ENCODE data around the gene SLC25A44.

Gene SLC25A44, protein sequence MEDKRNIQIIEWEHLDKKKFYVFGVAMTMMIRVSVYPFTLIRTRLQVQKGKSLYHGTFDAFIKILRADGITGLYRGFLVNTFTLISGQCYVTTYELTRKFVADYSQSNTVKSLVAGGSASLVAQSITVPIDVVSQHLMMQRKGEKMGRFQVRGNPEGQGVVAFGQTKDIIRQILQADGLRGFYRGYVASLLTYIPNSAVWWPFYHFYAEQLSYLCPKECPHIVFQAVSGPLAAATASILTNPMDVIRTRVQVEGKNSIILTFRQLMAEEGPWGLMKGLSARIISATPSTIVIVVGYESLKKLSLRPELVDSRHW

DNA sequence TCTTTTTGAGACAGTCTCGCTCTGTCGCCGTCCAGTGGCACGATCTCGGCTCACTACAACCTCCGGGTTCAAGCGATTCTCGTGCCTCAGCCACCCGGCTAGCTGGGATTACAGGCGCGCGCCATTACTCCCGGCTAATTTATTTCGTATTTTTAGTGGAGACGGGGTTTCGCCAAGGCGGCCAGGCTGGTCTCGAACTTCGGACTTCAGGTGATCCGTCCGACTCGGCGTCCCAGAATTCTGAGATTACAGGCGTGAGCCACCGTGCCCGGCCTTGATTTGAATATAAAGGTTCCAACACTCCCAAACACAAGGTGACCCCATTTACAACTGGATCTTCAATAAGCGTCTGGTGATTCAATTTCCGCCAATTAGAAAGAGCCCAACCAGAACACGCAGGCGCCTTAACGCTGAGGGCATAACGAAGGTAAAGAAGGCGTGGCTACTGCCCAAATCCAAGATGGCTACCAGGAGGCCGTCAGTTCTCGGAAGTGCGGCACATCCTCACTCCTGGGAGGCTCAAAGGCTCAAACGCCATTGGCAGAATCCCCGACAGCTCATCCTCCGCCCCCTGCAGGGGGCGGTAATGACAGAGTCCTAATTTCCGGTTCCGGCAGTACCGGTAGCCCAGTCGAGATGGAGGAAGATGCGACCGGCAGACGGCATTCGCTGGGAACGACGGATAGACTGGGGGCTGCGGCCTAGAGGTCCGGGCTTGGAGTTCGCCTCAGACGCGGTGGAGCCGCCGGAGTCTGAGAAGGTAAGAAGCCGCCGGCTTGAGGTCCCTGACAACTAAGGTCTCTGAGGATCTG is at the start of gene SLC25A44:
Gene SLC25A44 (plus strand): TSS at position 617 of the 812 bp plus-strand sequence. CDS start 5,744 bp downstream, outside the sequence.
- DNase-seq: peak; percentile 99

GRCh38 chr1:156144742-156145141 is 49.2 kb upstream of the SLC25A44 start:
- DNase-seq: no peak

- DNase-seq: no peak
These were observed 48.3 kb upstream of the SLC25A44 start for GRCh38 chr1:156145650-156146019.

DNA sequence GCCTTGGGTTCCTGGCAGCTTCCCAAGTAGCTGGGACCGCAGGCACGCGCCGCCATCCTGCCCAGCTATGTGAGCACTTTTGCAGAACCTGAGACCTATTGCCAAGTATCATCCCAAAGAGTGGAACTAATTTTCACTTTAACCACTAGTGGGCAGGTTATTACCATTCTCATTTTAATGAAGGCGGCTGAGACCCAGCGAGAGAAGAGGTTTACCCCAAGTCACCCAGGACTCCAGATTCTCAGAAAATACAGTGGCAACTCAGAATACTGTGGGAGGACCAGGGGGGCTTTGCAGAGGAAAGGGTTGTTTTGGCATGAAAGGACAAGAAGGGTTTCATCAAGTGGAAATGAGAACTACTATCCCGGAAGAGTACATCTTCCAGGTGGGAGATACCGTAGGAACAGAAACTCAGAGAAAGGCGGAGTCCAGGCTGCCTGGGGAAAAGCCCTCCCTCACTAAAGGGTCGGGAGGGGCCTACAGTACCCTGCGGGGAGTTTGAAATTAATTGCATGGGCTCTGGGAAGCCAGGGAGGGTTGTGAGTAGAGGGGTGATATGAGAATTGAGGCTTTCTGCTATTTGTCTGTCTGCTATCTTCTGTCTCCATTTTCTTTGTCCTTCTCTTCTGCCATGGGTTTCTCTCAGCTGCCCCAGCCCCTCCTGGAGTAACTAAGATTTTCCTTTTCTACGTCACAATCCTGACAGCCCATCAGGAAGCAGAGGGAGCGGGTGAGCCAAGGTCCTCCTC is 47.7 kb upstream of the SLC25A44 start:
- DNase-seq: peak; percentile 90

DNA sequence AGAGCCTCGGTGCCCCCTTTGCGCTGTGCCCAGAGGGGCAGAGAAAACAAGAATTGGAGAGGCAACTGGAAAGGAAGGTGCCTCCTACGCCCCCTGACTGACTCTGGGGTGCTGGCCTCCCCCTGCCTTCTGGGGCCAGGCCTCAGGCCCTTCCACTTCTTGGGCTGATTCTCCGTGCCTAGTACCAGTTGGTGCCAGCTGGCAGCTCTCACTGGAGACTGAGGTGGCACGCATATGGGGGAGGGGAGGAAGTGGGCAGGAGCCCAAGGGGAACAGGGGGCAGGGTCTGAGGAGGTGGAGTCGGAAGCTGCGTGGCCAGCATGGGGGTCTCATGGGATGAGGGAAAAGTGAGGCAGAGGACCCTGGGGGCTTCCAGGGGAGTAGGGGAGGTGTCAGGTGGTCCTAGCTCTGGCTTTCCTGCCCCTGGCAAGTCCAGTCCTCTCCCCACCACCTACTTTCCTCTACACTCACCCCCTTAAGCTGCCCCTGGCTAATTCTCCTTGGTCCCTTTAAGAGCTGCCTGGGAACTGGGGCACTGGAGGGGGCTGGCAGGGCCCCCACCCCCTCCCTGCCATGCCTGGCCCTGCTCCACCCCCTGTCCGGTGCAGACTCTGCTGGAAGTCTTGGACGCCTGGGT is 47.0 kb upstream of the SLC25A44 start:
- DNase-seq: no peak

- no peak for DNase-seq
These were observed 45.7 kb upstream of the SLC25A44 start for GRCh38 chr1:156148216-156148615.

DNA sequence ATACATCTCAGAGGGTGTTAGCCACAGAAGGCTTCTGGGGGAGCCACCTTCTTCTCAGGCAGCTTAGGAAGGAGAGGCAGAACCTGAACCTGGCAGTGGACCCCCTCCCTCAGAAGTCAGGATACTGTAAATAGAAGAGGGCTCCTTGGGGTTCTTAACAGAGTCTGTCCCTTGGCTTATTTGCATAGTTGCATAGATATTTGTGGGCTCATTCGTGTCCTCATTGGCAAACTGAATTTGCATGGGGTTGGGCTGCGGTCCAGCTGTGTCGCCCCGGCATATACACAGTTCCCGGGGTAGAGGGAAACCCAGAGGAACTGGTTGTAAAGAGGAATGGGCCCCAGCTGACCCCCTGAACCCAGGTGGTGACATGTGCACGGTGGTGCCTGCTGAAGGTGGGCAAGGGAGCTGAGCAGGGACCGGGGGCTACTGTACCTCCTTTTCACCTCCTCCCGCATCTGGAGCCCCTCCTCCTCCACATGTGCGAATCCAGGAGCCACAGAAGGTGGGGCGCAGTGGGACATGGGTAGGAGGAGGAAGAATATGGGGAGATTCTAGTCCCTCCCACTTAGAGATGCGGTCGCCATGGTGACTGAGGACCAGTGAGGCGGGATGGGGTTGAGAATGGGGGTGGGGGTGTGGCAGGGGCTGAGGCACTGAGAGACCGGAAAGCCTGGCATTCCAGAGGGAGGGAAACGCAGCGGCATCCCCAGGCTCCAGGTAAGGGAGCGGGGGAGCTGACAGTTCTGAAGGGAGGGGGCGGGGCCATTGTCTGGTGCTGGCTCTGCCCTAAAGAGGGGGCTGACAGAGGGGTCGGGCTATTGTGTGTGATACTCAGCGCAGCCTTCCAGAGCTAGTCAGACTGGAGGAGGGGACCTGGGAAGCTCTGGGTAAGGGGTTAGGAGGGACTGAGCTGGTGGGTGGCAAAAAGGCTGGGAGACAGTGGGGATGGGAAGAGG is 44.3 kb upstream of the SLC25A44 start:
- DNase-seq: no peak

GRCh38 chr1:156150333-156151011 is 43.4 kb upstream of the SLC25A44 start:
- no peak for DNase-seq

DNA sequence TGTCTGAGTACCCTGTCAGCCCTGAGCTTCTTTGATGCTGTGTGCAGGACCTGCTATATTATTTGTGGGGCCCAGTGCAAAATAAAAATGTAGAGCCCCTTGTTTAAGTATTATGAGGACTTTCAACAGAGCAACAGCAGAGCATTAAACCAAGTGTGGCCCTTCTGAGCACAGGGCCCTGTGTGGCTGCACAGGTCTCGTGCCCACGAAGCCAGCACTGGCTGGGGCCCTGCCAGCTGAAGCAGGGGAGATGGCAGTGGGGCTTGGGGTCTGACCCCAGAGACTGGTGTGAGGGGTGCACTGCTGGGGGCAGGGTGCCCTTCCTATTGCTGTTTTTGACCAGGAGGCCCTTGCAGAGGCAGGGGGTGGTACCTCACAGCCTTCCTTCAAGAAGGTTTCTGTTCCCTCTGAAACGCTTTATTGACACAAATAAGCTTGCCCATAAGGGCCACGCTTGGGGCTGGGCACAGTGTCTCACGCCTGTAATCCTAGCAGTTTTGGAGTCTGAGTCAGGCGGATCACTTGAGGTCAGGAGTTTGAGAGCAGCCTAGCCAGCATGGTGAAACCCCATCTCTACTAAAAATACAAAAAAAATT is 42.7 kb upstream of the SLC25A44 start:
- no peak for DNase-seq

DNA sequence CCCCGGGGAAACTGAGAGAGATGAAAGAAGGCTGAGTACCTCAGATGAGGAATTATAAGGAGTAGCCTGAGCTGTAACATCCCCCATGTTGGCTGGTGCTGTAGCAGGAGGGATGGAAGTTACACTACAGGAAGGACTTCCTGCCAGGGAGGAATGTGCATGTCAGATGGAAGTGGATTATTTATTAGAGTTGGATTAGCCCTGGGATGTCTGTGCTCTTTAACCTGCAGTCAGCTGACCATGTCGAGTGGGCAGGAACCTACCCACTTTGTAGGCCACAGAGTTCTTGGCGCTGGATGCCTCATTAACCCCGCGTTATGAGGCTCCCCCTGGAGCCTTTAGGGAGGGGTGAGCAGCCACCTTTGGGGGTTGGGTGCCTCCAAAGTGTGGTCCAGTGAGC is 41.3 kb upstream of the SLC25A44 start:
- DNase-seq: no peak

DNA sequence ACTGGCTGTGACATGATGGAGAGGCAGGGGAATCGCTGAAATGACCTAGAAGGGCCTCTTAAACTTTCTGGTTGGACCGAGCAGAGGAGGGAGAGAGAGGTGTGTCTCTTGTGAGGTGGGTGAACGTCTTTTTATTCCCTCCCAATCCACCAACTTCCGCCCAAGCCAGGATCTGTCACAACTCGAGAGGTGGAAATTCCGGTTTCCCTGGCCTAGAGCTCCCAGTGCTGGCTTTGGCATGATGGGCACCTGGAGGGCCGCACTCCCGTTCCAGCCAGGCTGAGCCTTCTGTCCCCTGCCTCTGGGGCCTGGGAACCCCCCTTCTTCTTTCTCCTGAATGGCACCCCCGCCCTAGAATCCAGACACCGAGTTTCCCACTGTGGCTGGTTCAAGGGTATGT is 40.5 kb upstream of the SLC25A44 start, which contains the start of gene SEMA4A:
Gene SEMA4A (plus strand): TSS at position 224 of the 400 bp plus-strand sequence. CDS start 994 bp downstream, outside the sequence.
- DNase-seq: no peak

DNA sequence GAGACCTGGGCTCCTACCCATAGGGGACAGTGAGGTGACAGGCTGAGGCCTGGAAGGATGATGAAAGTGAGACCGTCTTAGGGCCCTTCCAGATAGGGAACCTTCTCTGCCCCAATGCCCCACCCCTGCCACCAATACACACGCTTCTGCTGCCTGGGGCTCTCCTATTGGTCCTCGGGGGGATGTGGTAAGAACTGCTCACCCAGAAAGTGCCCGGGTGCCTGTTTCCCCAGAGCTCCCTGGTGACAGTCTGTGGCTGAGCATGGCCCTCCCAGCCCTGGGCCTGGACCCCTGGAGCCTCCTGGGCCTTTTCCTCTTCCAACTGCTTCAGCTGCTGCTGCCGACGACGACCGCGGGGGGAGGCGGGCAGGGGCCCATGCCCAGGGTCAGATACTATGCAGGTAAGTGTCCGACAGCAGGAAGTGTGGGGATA is 39.6 kb upstream of the SLC25A44 start:
- peak; percentile 39 for DNase-seq

DNA sequence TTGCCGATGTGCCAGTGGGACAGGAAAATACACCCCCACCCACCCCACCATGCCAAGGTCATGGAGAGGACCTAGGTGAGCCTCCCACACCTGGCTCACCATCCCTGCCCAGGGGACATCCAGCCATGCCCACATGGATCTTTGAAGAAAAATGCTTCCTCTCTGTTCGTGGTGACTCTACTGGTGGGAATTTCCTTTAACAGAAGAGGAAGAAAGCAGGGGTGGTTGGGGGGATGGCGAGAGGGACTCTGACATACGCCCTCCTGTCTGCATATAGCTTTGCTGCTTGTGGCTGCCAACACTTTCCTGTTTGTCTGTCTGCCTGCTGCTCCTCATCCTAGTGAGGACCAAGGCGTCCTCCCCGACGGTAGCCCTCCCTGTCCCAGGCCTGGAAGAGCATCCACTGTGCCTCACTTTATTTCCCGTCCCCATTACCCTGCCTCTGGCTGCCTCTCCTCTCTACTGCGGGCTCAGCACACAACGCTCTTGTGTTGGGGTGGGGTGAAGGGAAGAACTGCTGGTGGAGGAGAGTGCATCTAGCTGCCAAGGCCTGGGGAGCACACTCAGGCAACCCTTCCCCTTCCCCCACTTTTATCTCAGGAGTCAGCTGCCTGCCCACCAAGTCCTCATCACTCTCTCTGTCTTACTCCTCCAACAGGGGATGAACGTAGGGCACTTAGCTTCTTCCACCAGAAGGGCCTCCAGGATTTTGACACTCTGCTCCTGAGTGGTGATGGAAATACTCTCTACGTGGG is 38.0 kb upstream of the SLC25A44 start:
- DNase-seq: peak; percentile 51

DNA sequence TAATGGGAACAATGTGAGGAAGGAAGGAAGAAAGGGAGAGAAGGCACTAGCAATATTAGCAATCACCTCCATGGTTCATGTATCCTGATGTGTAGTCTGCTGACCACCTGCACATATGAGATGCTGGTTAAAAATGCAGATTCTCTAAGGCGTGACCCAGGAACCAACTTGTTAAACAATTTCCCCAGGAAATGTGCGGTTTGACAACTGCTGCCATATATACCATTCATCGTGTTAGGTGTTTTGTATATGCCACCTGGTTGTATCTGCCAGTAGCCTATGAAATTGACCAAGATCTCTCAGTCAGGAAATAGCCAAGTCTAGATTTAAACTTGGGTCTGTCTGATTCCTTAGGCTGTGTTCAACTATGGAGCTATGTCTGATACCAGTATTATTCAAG is 36.4 kb upstream of the SLC25A44 start:
- no peak for DNase-seq

DNA sequence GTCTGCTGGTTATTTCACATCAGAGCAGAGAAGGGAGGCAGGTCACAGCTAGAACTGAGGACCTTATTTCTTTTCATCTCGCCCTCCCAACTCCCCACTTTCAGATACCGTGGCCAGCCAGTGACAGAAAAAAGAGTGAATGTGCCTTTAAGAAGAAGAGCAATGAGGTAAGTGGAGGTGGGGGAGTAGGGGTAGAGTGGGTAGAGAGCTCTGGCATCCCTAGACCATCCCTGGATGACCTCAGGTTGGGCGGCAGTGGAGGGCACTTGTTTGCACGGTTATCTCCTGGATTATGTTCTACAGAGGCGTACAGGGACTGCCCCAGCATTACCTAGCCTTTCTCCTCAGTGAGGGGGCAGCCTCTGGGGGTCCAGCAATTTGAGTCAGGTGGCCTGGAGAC is 35.9 kb upstream of the SLC25A44 start:
- DNase-seq: no peak

GRCh38 chr1:156160000-156160742 is 33.7 kb upstream of the SLC25A44 start:
- DNase-seq: no peak

DNA sequence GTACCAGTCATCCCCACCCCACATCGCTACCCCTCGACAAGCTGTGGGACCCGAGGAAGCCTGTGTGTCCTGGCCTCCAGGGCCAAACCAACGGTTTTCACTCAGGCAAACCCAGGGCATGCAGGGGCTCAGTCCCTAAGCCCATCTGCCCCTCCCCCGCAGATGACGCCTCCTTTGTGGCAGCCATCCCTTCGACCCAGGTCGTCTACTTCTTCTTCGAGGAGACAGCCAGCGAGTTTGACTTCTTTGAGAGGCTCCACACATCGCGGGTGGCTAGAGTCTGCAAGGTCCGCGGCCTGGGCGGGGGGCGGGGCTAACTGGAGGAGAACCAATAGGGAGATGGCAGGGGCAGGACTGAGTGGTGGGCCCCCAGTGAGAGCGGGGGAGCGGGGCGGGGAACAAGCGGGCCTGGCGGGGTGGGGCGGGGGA is 33.1 kb upstream of the SLC25A44 start:
- DNase-seq: peak; percentile 62

GRCh38 chr1:156162430-156163037 is 31.4 kb upstream of the SLC25A44 start:
- DNase-seq: no peak

DNA sequence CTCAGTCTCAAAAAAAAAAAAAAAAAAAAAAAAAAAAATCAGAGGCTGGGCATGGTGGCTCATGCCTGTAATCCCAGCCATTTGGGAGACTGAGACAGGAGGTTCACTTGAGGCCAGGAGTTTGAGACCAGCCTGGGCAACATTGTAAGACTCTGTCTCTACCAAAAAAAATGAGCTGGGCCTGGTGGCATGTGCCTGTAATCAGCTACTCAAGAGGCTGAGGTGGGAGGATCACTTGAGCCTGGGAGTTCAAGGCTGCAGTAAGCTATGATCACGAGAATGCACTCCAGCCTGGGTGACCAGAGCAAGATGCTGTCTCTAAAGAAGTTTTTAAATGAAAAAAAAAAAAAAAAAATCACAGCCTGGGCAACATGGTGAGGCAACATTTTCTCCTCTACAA is 30.2 kb upstream of the SLC25A44 start:
- DNase-seq: no peak

Measured in hematopoietic multipotent progenitor cell treated with erythropoietin and hydrocortisone succinate and interleukin-3 and kit ligand, for 8 days (in vitro differentiated cells).